GM23338 (cell line): Measurements from ENCODE around the gene RNF157. TPM values are rescaled to one million over a fixed set of nuclear protein-coding genes. Genes with fewer than 3 reads are reported as not detected.
A peak's percentile ranks its signal among the peaks of the same experiment; 100 is the strongest.

Experiments used
- ATAC-seq: fragments of 200-7000 bp; cut with Tn5 transposase; 3 replicates; pipeline ENCODE4 v1.9.1; 2020
- DNase-seq: peaks from one replicate; pipeline ENCODE4 v3.0.0-alpha.2; 2015; ENCODE audit warnings: low spot score
- H2AFZ ChIP-seq: fragments of 200-600 bp; sonication (generic); 2 replicates; pipeline ENCODE4 v1.8.0; 2016; ENCODE audit warnings: antibody characterized with exemption, mild to moderate bottlenecking, moderate library complexity
- H3F3A ChIP-seq: fragments of 200-600 bp; sonication (generic); replicated peaks from 2 replicates; pipeline ENCODE4 v1.8.0; 2017; ENCODE audit warnings: antibody characterized with exemption, mixed run types, low read depth
- H3K27ac ChIP-seq: fragments of 200-600 bp; sonication (generic); 2 replicates; pipeline ENCODE4 v1.6.1; 2016; ENCODE audit warnings: low read depth
- H3K27me3 ChIP-seq: fragments of 200-600 bp; sonication (generic); 2 replicates; pipeline ENCODE4 v1.8.0; 2016; ENCODE audit warnings: mild to moderate bottlenecking, mixed run types, moderate library complexity; ENCODE audit not compliant: insufficient read depth
- H3K36me3 ChIP-seq: fragments of 200-600 bp; sonication (generic); 2 replicates; pipeline ENCODE4 v1.8.0; 2016; ENCODE audit warnings: mild to moderate bottlenecking; ENCODE audit not compliant: insufficient read depth
- H3K4me1 ChIP-seq: fragments of 200-600 bp; sonication (generic); 2 replicates; pipeline ENCODE4 v1.8.0; 2016; ENCODE audit warnings: mild to moderate bottlenecking, moderate library complexity; ENCODE audit not compliant: insufficient read depth
- H3K4me2 ChIP-seq: fragments of 200-600 bp; sonication (generic); 2 replicates; pipeline ENCODE4 v1.7.1; 2017; ENCODE audit warnings: mixed run types
- H3K4me3 ChIP-seq: fragments of 200-600 bp; sonication (generic); 2 replicates; pipeline ENCODE4 v1.6.1; 2016; ENCODE audit warnings: mixed run types
- H3K79me2 ChIP-seq: fragments of 200-600 bp; sonication (generic); replicated peaks from 2 replicates; pipeline ENCODE4 v1.8.0; 2017; ENCODE audit warnings: mild to moderate bottlenecking; ENCODE audit not compliant: insufficient read depth
- H3K9me2 ChIP-seq: fragments of 200-600 bp; sonication (generic); 2 replicates; pipeline ENCODE4 v1.8.0; 2017; ENCODE audit not compliant: insufficient read depth
- H4K20me1 ChIP-seq: fragments of 200-600 bp; sonication (generic); replicated peaks from 2 replicates; pipeline ENCODE4 v1.8.0; 2017; ENCODE audit warnings: mild to moderate bottlenecking; ENCODE audit not compliant: insufficient read depth
- H3K27ac Mint-ChIP-seq: 2 replicates; pipeline ENCODE4 v1.8.0; 2020; ENCODE audit warnings: inconsistent platforms, mild to moderate bottlenecking, moderate library complexity, mixed read lengths
- H3K27me3 Mint-ChIP-seq: 3 replicates; pipeline ENCODE4 v1.8.0; 2022; ENCODE audit warnings: low read depth, mild to moderate bottlenecking, moderate library complexity, mixed read lengths, inconsistent platforms; ENCODE audit not compliant: insufficient read depth, poor library complexity
- H3K36me3 Mint-ChIP-seq: 3 replicates; pipeline ENCODE4 v1.8.0; 2021; ENCODE audit warnings: low read depth, mild to moderate bottlenecking, inconsistent platforms, moderate library complexity, mixed read lengths
- H3K4me1 Mint-ChIP-seq: 3 replicates; pipeline ENCODE4 v1.8.0; 2020; ENCODE audit warnings: mild to moderate bottlenecking, inconsistent platforms, mixed read lengths
- H3K4me3 Mint-ChIP-seq: 3 replicates; pipeline ENCODE4 v1.8.0; 2021; ENCODE audit warnings: moderate library complexity, mild to moderate bottlenecking, inconsistent platforms, mixed read lengths
- H3K9me3 Mint-ChIP-seq: 3 replicates; pipeline ENCODE4 v1.8.0; 2020; ENCODE audit warnings: moderate library complexity, mild to moderate bottlenecking, inconsistent platforms, mixed read lengths
- CREB1 ChIP-seq: fragments of 250-450 bp; sonication (Bioruptor Pico); IDR thresholded peaks from 2 replicates; pipeline ENCODE4 v1.5.0; 2020; ENCODE audit warnings: low read depth, mild to moderate bottlenecking, moderate library complexity
- EZH2phosphoT487 ChIP-seq: fragments of 200-600 bp; sonication (generic); IDR thresholded peaks from one replicate; pipeline ENCODE4 v1.8.1; 2018; ENCODE audit warnings: antibody characterized with exemption; ENCODE audit not compliant: unreplicated experiment
- JUNB ChIP-seq: IDR thresholded peaks from one replicate; pipeline ENCODE4 v1.6.1; 2016; ENCODE audit warnings: antibody characterized with exemption; ENCODE audit not compliant: unreplicated experiment
- NANOG ChIP-seq: IDR thresholded peaks from 2 replicates; pipeline ENCODE4 v1.6.1; 2016; ENCODE audit warnings: antibody characterized with exemption, borderline replicate concordance
- POLR2AphosphoS5 ChIP-seq: IDR thresholded peaks from 2 replicates; pipeline ENCODE4 v1.6.1; 2016; ENCODE audit warnings: antibody characterized with exemption, low read depth
- STAT1 ChIP-seq: IDR thresholded peaks from one replicate; pipeline ENCODE4 v1.6.1; 2016; ENCODE audit warnings: antibody characterized with exemption; ENCODE audit not compliant: unreplicated experiment
- ZNF114 ChIP-seq: fragments of 250-450 bp; sonication (Bioruptor Pico); IDR thresholded peaks from 2 replicates; pipeline ENCODE4 v1.5.0; 2020; ENCODE audit warnings: mild to moderate bottlenecking, moderate library complexity
- ZNF331 ChIP-seq: fragments of 250-450 bp; sonication (Bioruptor Pico); IDR thresholded peaks from 2 replicates; pipeline ENCODE4 v1.5.0; 2020; ENCODE audit warnings: low read depth, mild to moderate bottlenecking, moderate library complexity
- polyA plus RNA-seq: library from polyadenylated mRNA; unstranded; fragments of >200 nt; fragmentation: Nextera tagmentation; extraction: Ambion mirVana; gene quantifications from 2 replicates; pipeline ENCODE4 v1.2.1, GENCODE V29; 2016
- total RNA-seq: library from RNA; depleted of rRNA; stranded (reverse); fragments of >200 nt; shearing (Covaris generic); gene quantifications from 2 replicates; pipeline ENCODE4 v1.2.3, GENCODE V29; 2014
- TF ChIP-seq, protein P1 (sequence below): fragments of 250-450 bp; sonication (Bioruptor Pico); IDR thresholded peaks from 2 replicates; pipeline ENCODE4 v1.5.0; 2020; ENCODE audit warnings: mild to moderate bottlenecking, moderate library complexity

The RNF157 gene
- total and polyA plus RNA-seq, 2 experiments from 2014 or later = 7.8 to 11.7 TPM

DNA sequence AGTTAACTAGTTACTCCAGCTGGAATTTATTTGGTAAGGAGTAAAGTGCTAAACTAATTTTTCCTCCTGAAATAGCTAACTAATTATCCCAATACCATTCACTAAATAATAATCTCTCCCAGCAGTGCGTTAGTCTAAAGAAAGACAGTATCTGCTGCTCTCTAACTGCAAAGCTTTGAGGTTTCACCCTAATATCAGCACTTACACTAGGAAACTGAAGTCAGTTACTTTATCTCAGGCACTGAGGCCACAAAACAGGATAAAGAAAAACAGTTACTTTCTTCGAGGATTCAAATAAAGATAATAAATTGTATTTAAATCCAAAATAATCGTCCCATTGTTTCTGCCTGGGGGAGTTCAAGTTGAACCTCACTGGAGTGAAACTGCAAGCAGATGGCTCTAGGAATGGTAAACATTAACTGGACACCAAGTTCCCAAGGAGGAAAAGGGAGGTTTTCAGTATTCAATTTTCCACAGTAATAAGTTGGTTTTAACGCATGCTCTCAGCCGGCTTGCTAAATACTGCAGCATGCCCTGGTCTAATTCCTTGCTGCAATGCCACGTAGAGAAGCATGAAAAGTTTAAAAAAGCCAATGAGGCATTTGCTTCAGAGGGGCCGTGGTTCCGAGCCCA lies 79.3 kb downstream of the RNF157 start (continued):
- TF ChIP-seq, protein P1, sequence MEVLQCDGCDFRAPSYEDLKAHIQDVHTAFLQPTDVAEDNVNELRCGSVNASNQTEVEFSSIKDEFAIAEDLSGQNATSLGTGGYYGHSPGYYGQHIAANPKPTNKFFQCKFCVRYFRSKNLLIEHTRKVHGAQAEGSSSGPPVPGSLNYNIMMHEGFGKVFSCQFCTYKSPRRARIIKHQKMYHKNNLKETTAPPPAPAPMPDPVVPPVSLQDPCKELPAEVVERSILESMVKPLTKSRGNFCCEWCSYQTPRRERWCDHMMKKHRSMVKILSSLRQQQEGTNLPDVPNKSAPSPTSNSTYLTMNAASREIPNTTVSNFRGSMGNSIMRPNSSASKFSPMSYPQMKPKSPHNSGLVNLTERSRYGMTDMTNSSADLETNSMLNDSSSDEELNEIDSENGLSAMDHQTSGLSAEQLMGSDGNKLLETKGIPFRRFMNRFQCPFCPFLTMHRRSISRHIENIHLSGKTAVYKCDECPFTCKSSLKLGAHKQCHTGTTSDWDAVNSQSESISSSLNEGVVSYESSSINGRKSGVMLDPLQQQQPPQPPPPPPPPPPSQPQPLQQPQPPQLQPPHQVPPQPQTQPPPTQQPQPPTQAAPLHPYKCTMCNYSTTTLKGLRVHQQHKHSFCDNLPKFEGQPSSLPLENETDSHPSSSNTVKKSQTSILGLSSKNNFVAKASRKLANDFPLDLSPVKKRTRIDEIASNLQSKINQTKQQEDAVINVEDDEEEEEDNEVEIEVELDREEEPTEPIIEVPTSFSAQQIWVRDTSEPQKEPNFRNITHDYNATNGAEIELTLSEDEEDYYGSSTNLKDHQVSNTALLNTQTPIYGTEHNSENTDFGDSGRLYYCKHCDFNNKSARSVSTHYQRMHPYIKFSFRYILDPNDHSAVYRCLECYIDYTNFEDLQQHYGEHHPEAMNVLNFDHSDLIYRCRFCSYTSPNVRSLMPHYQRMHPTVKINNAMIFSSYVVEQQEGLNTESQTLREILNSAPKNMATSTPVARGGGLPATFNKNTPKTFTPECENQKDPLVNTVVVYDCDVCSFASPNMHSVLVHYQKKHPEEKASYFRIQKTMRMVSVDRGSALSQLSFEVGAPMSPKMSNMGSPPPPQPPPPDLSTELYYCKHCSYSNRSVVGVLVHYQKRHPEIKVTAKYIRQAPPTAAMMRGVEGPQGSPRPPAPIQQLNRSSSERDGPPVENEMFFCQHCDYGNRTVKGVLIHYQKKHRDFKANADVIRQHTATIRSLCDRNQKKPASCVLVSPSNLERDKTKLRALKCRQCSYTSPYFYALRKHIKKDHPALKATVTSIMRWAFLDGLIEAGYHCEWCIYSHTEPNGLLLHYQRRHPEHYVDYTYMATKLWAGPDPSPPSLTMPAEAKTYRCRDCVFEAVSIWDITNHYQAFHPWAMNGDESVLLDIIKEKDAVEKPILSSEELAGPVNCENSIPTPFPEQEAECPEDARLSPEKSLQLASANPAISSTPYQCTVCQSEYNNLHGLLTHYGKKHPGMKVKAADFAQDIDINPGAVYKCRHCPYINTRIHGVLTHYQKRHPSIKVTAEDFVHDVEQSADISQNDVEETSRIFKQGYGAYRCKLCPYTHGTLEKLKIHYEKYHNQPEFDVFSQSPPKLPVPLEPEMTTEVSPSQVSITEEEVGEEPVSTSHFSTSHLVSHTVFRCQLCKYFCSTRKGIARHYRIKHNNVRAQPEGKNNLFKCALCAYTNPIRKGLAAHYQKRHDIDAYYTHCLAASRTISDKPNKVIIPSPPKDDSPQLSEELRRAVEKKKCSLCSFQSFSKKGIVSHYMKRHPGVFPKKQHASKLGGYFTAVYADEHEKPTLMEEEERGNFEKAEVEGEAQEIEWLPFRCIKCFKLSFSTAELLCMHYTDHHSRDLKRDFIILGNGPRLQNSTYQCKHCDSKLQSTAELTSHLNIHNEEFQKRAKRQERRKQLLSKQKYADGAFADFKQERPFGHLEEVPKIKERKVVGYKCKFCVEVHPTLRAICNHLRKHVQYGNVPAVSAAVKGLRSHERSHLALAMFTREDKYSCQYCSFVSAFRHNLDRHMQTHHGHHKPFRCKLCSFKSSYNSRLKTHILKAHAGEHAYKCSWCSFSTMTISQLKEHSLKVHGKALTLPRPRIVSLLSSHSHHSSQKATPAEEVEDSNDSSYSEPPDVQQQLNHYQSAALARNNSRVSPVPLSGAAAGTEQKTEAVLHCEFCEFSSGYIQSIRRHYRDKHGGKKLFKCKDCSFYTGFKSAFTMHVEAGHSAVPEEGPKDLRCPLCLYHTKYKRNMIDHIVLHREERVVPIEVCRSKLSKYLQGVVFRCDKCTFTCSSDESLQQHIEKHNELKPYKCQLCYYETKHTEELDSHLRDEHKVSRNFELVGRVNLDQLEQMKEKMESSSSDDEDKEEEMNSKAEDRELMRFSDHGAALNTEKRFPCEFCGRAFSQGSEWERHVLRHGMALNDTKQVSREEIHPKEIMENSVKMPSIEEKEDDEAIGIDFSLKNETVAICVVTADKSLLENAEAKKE (CRISPR knock-in tag) = no peak
- TF ChIP-seq JUNB (no peak), STAT1 (no peak), ZNF331 (CRISPR knock-in tag) (no peak)

GRCh38 chr17:76159157-76159556 lies 81.1 kb downstream of the RNF157 start:
- peaks cover 5% of the 10 kb centered on the region; the same call in 1 of the 2 replicates for H3F3A ChIP-seq
- DNase-seq (no peak), ATAC-seq (no peak)
- Mint-ChIP-seq H3K36me3 (peaks cover 3% of the 10 kb centered on the region; the same call in 1 of the 3 replicates), H3K9me3 (no peaks in the 10 kb centered on the region), H3K4me1 (peaks cover 24% of the 10 kb centered on the region), H3K27me3 (peaks cover 1% of the 10 kb centered on the region), H3K27ac (peak overlapping the region; percentile 57; the same call in 1 of the 2 replicates), H3K4me3 (no peak overlapping the region)
- H3K9me2 ChIP-seq = no peaks in the 10 kb centered on the region
- H3K4me1 ChIP-seq = peaks cover 9% of the 10 kb centered on the region; the same call in 1 of the 2 replicates
- no peak overlapping the region for H2AFZ ChIP-seq
- H3K27ac ChIP-seq = no peak overlapping the region
- H4K20me1 ChIP-seq = no peaks in the 10 kb centered on the region
- no peaks in the 10 kb centered on the region for H3K79me2 ChIP-seq
- H3K4me2 ChIP-seq = no peak overlapping the region
- H3K4me3 ChIP-seq = no peak overlapping the region
- no peaks in the 10 kb centered on the region for H3K36me3 ChIP-seq
- H3K27me3 ChIP-seq = no peaks in the 10 kb centered on the region
- TF ChIP-seq JUNB (no peak), NANOG (no peak), ZNF114 (no peak), ZNF331 (CRISPR knock-in tag) (no peak), CREB1 (CRISPR knock-in tag) (no peak), EZH2phosphoT487 (no peak), POLR2AphosphoS5 (no peak)
- TF ChIP-seq, protein P1 (CRISPR knock-in tag) = no peak
